IMR-90 (cell line): ENCODE data around the gene RASGEF1C.

ENCODE experiments used
- POLR2A ChIP-seq: IDR thresholded peaks from 2 replicates; pipeline ENCODE4 v1.6.1; 2012; ENCODE audit warnings: mild to moderate bottlenecking, low read depth, low read length
- RCOR1 ChIP-seq: IDR thresholded peaks from 2 replicates; pipeline ENCODE4 v1.6.1; 2012; ENCODE audit warnings: mild to moderate bottlenecking, low read length, improper control_type of control experiment; ENCODE audit not compliant: insufficient replicate concordance

DNA sequence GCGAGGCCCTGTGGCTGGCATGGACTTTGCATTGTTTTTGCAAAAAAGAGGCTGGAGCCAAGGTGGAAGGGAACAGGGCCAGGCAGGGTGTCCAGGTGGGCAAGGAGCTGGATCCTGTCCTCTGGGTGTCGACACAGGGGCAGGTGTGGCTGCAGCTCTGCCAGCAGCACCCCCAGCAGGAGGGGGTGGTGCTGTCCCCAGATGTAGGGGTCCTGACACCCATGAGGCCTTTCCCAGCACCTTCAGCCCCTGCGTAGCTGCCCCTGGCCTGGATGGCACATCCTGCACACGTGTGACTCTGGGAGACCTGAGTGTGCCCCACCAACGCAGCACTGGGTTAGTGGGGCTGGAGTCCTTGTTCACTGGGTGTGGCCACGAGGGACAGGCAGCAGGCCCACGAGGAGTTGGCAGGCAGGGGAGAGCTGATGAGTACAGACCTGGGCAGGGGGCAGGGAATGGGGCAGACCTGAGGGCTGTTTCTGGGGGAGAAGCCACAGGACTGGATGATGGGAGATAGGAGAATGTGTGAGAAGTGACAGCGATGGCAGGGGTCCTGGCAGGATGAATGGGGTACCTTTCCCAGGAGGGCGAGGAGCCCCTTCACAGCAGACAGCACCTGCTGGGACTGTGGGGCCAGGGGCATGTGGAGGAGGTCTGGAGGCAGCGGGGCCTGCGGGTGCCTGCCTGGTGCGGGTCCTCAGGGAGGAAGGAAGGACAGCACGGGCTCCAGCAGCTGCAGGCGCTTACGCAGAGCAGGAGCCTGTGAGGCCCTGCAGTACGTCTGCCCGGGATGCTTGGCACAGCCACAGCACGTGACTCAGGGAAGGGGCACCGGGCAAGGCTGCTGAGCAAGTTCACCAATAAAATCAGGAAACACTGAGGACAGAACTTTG is 3.6 kb upstream of the RASGEF1C start:
- TF ChIP-seq RCOR1 (no peak), POLR2A (no peak)
